NCI-H1436 treated with DMSO at 0.1 percent for 48 hours (cell line): ENCODE results near the gene NSDHL.
"Not testable (repeated sequence)": the region's sequence is repeated elsewhere in the genome, so short reads cannot be mapped to it uniquely, and the experiment has no call there.

Experiments used
- DNase-seq: peaks from one replicate; lab custom pipeline; 2025; lab: John Stamatoyannopoulos, UW

The NSDHL gene

DNA sequence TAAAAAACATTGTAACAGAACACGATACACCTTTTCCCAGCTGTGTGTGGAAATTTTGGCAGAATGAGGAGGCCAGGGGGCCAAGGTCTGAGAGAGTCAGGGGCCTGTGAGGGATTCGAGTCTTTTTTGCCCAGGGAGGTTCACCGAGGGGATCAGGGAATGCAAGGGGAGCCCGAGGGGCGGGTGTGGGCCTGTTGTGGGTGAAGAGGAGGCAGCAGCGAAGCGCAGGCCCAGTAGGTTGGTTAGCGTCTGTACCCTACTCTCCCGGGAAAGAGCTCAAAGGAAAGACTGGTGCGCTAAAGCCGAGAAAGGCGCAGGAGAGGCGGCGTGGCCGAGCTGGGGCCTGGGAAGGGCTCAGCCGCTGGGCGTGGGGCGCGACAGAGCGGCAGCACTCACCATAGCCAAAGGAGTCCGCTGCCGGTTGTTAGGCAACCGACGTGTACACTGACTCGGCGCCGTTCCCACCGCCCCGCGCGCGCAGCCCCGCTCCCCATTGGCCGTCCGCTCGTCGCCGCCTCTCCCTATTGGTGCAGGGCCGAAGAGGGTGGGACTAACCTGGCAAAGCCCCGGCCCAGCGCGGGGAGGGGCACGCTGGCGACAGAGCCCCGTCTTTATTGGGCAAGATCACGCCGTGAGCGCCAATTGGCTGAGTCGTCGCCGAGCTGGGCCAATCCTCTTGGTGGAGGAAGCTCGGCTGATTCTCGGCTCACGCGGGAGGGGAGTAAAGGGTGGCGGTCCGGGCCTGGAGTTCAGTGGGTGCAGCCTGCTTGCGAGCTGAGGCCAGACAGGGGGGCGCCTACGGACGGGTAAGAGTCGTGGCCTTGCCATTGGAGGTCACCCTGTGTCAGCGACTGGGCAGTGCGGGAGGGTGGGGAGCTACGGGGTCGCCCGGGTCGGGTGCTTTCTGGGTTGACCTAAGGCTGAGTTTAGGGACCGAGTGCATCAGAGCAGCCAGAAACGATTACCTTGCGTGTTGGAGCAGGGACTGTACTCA is at the start of gene NSDHL, which contains the start of gene CETN2:
TSS of gene NSDHL (plus strand) at position 752 of the 994 bp plus-strand sequence. CDS start 15,262 bp downstream, outside the sequence.
TSS of gene CETN2 (minus strand) at position 446 of the 994 bp plus-strand sequence. CDS start at position 399, 47 bp downstream.
- DNase-seq, result peak; percentile 94

DNA sequence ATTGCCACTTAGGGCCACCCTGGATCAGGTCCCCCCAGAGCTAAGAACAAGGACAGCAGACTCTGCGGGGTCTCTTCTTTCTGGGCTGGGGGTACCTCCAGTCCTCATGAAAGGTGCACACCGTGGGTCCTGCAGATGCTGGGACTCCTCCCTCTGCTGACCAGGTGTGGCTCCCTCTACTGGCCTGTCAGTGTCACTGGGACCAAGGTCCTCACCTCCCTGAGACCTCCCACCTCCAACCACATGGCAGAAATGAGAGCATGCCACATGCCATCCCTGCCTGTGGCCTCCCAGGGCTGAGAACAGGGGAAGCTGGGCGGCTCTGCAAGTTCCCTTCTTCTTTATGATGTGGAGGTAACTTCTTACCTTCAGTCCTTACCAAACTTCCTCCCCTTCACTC is 43.8 kb upstream of the NSDHL start:
- DNase-seq, result not testable (repeated sequence)

DNA sequence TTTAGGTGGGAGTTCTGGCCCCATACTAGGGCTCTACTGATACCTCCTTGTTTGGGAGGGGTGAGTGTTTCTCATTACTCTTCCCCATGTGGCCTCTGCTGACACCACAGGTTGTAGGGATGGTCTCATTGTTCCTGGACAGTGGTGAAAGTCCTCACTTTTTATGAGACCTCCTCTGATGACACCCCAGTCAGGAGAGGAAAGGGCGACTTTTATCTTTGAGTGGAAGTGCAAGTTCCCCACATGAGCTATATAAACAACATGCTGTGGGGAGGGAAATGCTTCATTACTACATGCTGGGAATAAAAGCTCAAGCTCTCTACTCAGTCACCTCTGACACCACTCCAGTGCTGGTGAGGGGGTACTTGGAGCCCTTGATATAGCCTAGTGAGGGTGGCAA is 31.9 kb upstream of the NSDHL start:
- no peak for DNase-seq

DNA sequence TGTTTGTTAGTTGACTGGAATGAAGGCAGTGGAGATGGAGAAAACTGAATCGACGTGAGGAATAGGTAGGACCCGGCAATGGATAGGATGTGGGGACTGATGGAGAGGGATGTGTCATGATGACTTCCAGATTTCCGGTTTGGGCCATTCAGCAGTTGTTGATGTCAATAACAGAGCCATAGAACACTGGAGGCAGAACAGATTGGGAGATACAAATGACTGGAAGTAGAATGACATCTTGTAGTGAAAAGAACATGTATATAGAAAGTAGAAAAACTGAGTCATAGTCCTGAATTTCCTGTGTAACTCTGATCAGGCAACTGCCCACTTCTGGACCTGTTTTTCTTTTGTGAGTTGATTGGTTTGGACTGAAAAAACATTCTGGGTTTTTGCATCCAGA is 24.8 kb upstream of the NSDHL start:
- DNase-seq, result no peak

DNA sequence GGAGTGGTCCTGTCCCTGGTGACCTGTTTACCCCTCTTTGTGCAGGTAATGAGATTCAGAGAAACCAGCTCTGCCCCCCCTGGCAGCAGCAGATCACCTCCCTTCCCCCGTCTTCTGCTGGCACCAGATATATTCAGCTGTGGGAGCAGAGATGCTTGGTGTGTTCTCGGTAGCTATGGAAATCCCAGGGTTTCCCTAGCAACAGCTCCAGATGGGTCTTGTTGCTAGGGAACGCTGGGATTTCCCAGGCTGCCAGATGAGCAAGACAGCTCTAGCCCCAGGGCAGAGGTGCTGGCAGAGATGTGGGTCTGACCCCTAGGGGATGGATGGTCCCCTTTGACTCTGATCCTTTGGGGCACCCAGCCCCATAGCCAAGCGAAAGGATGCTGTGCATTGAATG is 20.5 kb upstream of the NSDHL start:
- DNase-seq, result no peak

DNA sequence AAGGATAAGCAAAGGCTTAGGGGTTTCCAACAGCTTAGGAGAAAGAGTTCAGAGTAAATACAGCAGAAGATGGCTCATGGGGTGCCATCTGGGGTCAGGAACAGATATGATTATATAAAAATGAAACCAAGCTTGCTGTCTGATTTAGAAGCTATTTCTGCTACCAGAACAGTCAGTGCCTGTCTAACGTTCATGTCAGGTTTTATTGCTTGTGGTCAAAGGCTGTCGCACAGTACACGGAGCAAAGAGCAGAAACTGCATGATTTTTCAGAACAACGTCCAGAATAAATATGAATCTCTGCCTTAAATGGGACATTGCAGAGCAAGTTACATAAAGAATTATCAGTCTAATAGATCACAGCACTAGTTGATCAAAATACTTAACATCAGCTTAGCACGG is 17.7 kb upstream of the NSDHL start:
- DNase-seq, result no peak

DNA sequence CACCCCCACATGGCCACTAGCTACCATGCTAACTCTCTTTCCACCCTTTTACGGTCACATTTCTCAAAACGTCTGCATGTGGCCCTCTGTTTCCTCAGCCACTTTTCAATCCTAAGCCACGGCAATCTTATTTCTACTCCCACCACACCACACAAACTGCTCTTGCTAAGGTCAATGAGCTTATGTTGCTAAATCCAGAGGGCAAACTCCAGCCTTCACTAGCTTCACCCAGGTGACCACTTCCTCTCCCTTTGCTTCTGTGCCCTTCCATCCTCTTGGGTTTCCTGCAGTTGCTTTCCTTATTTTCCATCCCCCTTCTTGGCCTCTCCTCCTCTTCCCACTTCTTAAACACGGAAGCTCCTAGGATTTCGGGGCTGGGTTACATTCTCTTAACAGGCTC is 16.8 kb upstream of the NSDHL start:
- no peak for DNase-seq

DNA sequence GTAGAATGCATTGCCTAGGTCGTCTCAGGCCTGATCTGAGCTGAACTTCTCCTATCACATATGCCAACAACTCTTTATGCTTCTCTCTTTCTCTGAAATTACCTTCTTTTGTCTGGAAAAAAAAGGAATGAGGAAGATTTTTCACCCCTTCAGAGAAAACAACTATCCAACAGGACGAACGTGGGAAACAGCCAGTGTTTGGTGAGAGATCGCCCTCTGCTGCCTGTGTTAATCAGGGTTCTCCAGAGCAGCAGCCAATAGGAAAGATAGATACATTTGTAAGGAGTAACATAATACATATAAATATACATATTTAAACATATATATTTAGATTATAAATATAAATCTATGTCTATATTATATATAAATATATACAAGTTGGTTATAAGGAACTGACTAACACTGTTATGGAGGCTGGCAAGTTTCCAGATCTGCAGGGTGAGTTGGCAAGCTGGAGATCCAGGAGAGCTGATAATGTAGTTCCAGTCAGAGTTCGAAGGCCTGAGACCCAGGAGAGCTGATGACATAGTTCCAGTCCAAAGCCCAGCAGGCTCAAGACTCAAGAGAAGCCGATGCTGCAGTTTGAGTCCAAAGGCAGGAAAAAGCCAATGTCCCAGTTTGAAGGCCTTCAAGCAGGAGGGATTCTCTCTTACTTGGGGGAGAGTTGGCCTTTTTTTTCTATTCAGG is 13.6 kb upstream of the NSDHL start:
- no peak for DNase-seq

DNA sequence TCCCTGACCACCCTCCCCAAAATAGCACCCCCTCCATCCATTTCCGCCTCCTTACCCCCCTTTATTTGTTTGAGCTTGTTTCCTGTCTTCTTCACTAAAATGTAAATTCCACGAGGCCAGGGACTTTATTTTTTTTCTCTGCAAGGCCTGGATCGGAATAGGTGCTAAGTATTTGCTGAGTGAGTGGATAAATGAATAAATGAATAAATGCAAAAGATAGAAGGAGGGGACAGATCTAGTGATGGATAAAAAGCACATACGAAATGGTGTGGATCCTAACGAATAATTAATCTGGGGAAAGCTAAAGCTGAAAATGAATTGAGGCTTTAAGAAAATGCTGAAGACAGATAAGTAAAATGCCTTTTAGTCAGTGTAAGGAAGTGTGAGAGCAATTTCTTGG is 12.5 kb upstream of the NSDHL start:
- DNase-seq, result no peak

DNA sequence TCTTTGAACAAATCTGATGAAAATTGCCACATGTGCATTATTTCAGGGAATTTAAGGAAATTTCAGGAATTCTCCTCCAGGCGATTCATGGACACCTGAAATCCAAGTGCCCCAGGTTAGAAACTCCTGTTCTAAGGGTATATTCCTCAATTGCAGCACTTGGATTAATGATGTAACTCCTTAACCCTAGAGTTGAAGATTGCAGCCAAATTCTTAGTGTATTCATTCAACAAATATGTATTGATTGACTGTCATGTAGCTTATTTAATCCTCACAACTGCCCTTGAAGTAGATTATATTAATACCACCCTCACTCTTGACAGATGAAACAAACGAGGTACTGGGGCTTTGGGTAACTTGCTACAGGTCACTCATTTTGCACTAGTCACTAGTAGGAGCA is 11.6 kb upstream of the NSDHL start:
- DNase-seq, result no peak

DNA sequence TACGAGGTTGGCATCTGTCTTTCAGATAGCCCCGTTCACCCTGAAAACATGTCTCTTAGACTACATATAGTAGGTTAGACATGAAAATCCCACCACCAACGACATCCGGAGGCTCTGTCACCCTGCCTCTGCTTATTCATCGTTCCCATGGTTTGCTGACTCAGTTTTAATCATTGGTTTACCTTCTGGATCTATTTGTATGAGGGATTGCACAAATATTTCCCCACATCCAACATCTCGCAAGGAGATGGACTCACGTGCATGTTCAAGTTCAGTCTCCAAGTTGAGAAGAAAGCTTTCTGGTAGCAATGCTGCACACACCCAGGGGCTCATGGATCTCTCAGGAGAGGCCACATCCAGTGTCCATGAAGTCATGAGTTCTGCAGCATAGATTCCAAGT is 11.1 kb upstream of the NSDHL start:
- no peak for DNase-seq

DNA sequence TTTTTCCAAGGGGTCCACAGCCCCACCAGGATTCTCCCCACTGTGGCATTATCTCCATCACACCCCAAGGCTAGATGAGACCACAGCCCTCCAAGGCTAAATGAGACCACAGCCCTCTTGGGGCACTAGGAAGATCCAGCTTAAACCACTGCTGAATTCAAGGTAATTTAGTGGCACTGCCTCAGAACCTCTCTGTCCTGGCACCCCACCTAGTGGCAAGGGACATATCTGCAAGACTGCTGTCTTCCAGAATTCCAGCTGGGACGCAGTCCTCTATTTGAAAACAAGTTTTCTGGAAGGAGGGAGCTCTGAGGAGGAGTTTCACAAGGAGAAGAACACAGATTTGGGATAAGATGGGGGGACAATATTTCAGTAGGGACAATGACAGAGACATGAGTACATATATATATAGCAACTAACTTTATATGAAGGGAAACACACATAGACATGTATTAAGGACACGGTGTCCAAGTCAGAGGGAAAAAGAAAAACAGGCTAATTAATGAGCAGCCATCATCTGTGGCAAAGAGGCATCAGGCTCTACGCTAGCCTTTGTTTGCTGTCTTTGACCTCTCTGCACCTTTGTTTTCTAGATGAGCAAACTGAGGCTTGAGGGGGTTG is 9.6 kb upstream of the NSDHL start:
- no peak for DNase-seq

DNA sequence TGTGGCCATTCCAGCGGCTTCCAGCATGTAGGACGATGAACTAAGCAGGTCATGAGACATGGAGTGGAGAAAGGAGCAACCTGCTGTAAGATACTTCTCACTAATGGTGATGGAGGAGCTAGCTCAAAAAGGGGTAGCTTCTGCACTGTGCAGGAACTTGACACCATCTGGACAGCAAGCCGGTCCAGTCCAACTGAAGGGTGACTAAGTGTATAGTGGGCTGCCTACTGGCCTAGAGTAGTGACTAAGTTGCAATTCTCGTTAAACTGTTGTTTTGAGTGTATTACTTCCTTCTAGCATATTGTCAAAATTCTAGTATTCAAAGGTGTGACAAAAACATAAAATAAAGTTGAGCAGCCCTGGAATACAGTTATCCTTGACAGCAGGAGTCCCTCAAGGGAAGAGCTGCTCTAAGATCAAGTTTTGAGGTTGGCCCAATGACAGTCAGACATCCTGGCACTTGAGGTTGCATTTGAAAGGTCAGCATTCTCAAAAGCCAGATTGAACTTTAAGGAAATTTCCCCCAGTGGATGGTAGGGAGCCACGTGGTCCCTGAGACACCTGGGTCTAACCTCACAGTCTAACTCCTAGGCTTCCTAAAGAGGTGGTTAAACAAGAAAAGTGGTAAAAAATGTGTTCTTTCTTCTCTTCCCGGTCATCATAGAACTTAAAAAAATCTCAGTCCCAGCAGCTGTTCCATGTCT is 8.3 kb upstream of the NSDHL start:
- DNase-seq, result no peak

DNA sequence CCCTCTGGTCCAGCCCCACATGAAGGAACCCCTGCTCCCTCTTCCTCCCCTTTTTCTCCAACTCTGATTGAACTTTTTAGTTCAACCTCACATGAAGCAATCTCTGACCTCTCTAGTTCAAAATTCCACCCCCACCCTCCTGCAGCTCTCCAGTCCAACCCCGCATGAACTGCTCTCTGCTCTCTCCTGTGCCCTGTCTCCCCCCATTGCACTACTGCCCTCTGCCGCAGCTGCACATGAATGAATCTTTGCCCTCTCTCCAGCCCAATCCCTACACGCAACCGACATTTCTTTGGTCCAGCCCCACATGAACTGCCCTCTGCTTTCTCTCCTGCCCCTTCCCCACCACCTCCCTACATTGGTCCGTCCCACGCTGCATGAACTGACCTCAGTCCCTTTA is 7.2 kb upstream of the NSDHL start:
- DNase-seq, result no peak

DNA sequence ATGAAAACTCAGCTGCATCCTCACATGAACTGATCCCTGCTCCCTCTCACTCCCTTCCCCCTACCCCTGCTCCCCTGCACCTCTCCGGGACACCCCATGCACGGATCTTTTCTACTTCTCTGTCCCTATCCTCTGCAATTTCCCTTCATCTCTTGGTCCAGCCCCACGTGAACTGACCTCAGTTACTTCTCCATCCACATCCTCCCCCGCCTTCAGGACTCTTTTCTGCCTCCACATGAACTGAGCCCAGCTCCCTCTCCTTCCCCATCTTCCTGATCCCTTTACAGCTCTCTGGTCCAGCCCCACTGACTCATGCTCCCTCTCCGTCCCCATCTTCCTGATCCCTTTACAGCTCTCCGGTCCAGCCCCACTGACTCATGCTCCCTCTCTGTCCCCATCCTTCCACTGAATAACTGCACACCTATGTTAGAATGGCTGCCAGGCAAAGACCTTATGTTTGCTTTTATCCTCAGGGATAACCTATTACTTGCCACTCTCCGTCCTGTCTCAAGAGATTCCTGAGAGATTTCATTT is 6.0 kb upstream of the NSDHL start:
- no peak for DNase-seq

DNA sequence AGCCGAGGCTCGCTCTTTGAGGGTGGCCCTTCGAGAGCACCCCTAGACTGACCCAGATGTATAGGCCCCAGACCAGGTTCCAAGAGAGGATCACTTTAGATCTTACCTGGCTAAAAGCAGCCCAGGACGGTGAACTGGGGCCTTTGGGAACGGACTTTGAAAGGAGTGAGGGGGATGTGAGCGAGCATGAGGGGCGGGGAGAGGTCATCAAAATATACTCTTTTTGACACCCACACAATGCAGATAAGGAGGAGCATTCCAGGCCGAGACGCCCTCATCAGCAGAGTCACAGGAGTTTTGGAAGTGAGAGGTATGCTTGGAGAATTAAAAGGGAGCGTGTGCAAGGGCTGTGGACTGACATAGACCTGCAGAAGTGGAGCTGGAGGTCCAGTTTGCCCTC is 528 bp downstream of the NSDHL start:
- DNase-seq, result no peak

DNA sequence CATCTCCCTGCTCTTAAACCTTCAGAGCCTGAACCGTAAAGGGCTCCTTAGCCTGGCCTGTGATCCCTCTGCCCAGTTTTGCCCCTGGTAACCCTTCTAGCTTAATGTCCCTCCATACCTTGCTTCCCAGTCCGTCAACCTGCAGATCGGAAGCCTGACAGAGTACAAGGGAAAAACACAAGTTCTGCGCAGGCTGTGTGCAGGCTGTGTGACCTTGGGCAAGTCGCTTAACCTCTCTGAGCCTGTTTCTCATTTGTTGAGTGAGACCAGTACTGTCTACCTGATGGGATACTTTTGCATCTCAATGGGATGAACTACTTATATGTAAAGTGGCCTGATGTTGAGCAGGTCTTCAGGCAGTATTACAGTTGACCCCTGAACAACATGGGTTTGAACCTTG is 1.7 kb downstream of the NSDHL start:
- DNase-seq, result no peak

DNA sequence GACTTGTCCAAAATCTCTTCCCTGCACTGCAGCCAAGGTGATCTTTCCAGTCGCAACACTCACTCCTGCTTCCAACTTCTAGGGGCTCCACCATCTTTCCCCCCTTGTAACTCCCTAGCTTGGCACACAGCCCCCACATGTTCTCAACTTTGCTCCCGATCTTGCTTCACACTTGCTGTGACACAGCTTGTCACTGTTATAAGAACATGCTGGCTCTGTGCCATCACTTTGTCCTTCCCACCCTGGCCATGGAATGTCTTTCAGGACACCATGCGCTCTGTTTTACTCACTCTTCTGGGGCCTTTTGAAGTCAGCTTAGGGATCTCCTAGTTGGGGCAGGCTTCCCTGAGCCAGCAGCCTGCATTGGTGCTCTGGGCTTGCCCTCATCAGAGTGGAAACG is 2.5 kb downstream of the NSDHL start:
- no peak for DNase-seq

DNA sequence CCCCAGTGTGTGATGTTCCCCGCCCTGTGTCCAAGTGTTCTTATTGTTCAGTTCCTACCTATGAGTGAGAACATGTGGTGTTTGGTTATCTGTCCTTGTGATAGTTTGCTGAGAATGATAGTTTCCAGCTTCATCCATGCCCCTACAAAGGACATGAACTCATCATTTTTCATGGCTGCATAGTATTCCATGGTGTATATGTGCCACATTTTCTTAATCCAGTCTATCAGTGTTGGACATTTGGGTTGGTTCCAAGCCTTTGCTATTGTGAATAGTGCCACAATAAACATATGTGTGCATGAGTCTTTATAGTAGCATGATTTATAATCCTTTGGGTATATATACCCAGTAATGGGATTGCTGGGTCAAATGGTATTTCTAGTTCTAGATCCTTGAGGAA is 4.6 kb downstream of the NSDHL start:
- DNase-seq, result not testable (repeated sequence)

DNA sequence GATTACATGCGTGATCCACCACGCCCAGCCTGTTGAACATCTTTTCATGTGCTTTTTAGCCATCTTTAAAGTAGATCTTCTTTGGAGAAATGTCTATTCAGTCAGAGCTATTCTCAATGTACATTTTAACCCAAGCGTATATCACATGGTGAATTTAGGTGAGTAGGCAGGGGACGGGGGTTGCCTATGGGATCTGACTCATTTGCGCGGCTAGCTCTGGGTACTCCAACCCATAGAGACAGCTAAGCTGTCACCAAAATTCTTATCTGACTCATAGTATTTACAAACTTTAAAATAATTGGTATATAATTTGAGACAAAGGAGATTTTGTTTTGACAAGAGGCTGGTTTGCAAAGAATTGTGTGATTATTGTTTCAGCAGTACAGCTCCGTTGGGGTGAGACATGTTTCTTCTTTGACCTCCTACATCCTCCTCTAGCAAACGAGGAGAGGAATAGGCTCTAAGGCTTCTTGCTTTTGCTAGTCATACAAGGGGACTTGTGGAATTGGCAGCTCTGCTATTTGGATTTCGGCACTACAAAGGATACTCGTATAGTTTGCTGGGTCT is 12.0 kb downstream of the NSDHL start:
- no peak for DNase-seq

DNA sequence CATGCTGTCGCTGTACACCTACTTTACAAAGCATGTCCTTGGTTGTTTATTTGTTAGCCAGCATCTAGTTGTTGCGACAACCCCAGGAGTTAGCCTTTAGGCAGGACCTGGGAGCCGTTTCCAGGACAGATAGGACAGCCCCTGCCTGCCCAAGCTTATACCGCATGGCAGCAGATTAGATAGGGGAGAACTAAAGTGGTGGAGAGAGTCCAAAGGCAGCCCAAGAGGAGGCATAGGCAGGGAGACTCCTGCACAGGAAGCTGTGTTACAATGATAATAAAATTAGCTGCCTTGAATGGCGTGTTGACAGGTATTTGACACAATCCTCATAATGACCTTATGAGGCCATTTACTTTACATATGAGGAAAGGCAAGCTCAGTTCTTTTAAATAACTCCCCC is 13.0 kb downstream of the NSDHL start:
- no peak for DNase-seq
